T-cell (primary cell): ENCODE results near the gene PREPL. TPM values are rescaled to one million over a fixed set of nuclear protein-coding genes. Genes with fewer than 3 reads are reported as not detected.

ENCODE experiments used
- ATAC-seq, 4 experiments: fragments of 200-7000 bp in 3 of 4; fragments of 150-1000 bp in 1 of 4; cut with Tn5 transposase; replicated peaks in 1 of 4; 1 replicate in 3 of 4; 2 replicates in 1 of 4; pipeline ENCODE4 v1.10.0; 2021; ENCODE audit warnings: moderate library complexity in 3 of 4, mild to moderate bottlenecking in 2 of 4, moderate number of reproducible peaks in 1 of 4
- CTCF ChIA-PET, 2 donors: fragments of 300-600 bp; sonication (Branson Sonifier 250); formaldehyde crosslinking; loops; one replicate each; lab custom pipeline; 2022; ENCODE audit warnings: antibody characterized with exemption in 2 of 2; lab: Charles Lee
- POLR2A ChIA-PET, 2 donors: fragments of 300-600 bp; sonication (Branson Sonifier 250); formaldehyde crosslinking; loops; one replicate each; lab custom pipeline; 2022; ENCODE audit warnings: antibody characterized with exemption in 2 of 2; lab: Charles Lee
- DNase-seq, 35 experiments: peaks; one replicate each; pipeline versions ENCODE4 v3.0.0 to v3.0.0-alpha.2; 2013 to 2023
- H3K27ac ChIP-seq: one replicate; pipeline ENCODE4 v1.5.1; 2013; ENCODE audit warnings: low read length
- H3K27me3 ChIP-seq, 2 experiments: replicated peaks in 1 of 2; 1 replicate in 1 of 2; 2 replicates in 1 of 2; pipeline versions ENCODE4 v1.6.1 to v1.7.0; 2013; ENCODE audit warnings: low read length in 1 of 2, mixed read lengths in 1 of 2; ENCODE audit not compliant: control insufficient read depth in 2 of 2, insufficient read depth in 2 of 2; ENCODE audit errors: extremely low read depth in 1 of 2
- H3K36me3 ChIP-seq, 2 donors: 1 replicate in 1 of 2; 2 replicates in 1 of 2; pipeline versions ENCODE4 v1.6.1 to v1.7.0; 2013; ENCODE audit warnings: low read length in 1 of 2; ENCODE audit not compliant: control insufficient read depth in 2 of 2, insufficient read depth in 1 of 2; ENCODE audit errors: extremely low read depth in 1 of 2
- H3K4me1 ChIP-seq, 2 experiments: 1 replicate in 1 of 2; 2 replicates in 1 of 2; pipeline versions ENCODE4 v1.6.1 to v1.7.0; 2013; ENCODE audit warnings: low read length in 2 of 2, mixed read lengths in 1 of 2; ENCODE audit not compliant: insufficient read depth in 2 of 2, control insufficient read depth in 1 of 2; ENCODE audit errors: extremely low read depth in 1 of 2
- H3K4me3 ChIP-seq, 2 donors: 1 replicate in 1 of 2; 2 replicates in 1 of 2; pipeline versions ENCODE4 v1.5.1 to v1.7.0; 2013; ENCODE audit warnings: mild to moderate bottlenecking in 2 of 2, low read length in 1 of 2, moderate library complexity in 1 of 2; ENCODE audit not compliant: control insufficient read depth in 1 of 2; ENCODE audit errors: extremely low read depth in 1 of 2
- H3K9me3 ChIP-seq: 2 replicates; pipeline ENCODE4 v1.7.0; 2013
- H3K27ac Mint-ChIP-seq, 2 donors: one replicate each; pipeline ENCODE4 v1.8.0; 2020 to 2021; ENCODE audit warnings: mild to moderate bottlenecking in 2 of 2, mixed read lengths in 2 of 2
- H3K27me3 Mint-ChIP-seq, 2 donors: one replicate each; pipeline ENCODE4 v1.8.0; 2021 to 2022; ENCODE audit warnings: mixed read lengths in 2 of 2
- H3K36me3 Mint-ChIP-seq: one replicate; pipeline ENCODE4 v1.8.0; 2021; ENCODE audit warnings: mixed read lengths
- H3K4me1 Mint-ChIP-seq, 3 donors: one replicate each; pipeline ENCODE4 v1.8.0; 2020 to 2022; ENCODE audit warnings: mixed read lengths in 3 of 3, mild to moderate bottlenecking in 1 of 3
- H3K4me3 Mint-ChIP-seq, 3 donors: one replicate each; pipeline ENCODE4 v1.8.0; 2020 to 2022; ENCODE audit warnings: mild to moderate bottlenecking in 3 of 3, mixed read lengths in 3 of 3, moderate library complexity in 3 of 3
- H3K9me3 Mint-ChIP-seq, 3 donors: one replicate each; pipeline ENCODE4 v1.8.0; 2020 to 2022; ENCODE audit warnings: mixed read lengths in 3 of 3
- WGBS: methylation state at CpG from one replicate; pipeline ENCODE4 v1.1.5; 2013; ENCODE audit warnings: missing lambda C conversion rate; ENCODE audit not compliant: insufficient coverage; 5-methylcytosine and 5-hydroxymethylcytosine counted together
- total RNA-seq, 35 experiments: library from RNA in 6 of 35; stranded (reverse) in 6 of 35; fragments of 120-200 nt in 1 of 35; gene quantifications; one replicate each; pipeline versions ENCODE4 v1.2.1 to v1.2.4 and lab custom pipeline; 2013 to 2026

Gene PREPL
- total RNA-seq, 5 donors from 2014 or later (not counting 1 experiment from before 2014, with no cell fraction given): 27.7 to 33.3 (median 30.7) TPM

DNA sequence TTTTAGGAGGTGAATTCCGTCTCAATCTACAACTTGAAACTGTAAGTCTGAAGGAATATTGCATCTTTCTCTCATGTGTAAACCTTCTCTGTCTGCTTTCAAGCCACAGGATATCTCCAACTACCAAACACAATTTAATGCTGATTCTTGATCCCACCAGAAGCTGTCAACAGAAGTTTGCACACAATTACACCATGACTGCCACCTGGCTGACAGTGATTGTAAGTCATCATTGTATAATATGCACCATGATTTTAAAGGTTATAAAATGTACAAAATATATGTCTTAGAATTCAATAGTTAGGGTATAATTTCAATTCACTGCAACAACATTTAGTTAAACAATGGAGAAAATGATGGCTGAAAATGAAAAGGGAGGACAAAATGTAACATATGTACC, 18.4 kb downstream of the PREPL start:
- H3K4me3 ChIP-seq: no peak overlapping the region
- H3K36me3 ChIP-seq: peaks cover 15 to 35% of the 10 kb centered on the region in 2 donors
- no peaks in the 10 kb centered on the region for H3K27me3 ChIP-seq
- ChIA-PET CTCF (interaction anchor here (0.7 to 2.5 kb wide), 13 partner anchors 12 to 299 kb away, joined by 3 to 13 read pairs (median 5); partner anchors contain the start of gene CAMKMT (in 1 of the 2)), POLR2A (interaction anchor here in 1 of 2 donors (0.6 to 1.2 kb wide), 3 partner anchors 10 to 85 kb away, joined by 3 read pairs; partner anchors contain the start of genes CAMKMT and PREPL)
- no CpG with 5 or more reads among the region's 1 CpG for WGBS
- Mint-ChIP-seq H3K4me1 (peaks cover 3 to 9% (median 8%) of the 10 kb centered on the region in 3 donors), H3K27ac (no peak overlapping the region), H3K36me3 (peaks cover 31% of the 10 kb centered on the region), H3K27me3 (no peaks in the 10 kb centered on the region), H3K9me3 (no peaks in the 10 kb centered on the region), H3K4me3 (no peak overlapping the region)
- H3K9me3 ChIP-seq: no peaks in the 10 kb centered on the region
- DNase-seq (peak in 28 of 35 experiments; percentile 5 to 59 (median 16)), ATAC-seq (peak in 2 of 4 experiments; percentile 19 to 72)
- no peak overlapping the region for H3K27ac ChIP-seq
- H3K4me1 ChIP-seq: no peaks in the 10 kb centered on the region

DNA sequence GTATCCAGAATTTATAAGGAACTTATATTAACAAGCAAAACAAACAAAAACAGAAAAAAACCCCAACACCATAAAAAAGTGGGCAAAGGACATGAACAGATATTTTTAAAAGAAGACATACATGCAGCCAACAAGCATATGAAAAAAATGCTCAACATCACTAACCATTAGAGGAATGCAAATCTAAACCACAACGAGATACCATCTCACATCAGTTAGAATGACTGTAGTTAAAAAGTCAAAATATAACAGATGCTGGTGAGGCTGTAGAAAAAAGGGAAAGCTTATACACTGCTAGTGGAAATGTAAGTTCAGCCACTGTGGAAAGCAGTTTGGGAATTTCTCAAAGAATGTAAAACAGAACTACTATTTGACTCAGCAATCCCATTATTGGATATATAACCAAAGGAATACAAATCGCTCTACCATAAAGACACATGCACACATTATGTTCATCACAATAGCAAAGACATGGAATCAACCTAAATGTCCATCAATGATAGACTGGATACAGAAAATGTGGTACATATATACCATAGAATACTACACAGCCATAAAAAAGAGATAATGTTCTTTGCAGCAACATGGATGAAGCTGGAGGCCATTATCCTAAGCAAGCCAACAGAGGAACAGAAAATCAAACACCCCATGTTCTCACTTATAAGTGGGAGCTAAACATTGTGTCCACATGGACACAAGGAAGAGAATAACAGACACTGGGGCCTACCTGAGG, 25.3 kb downstream of the PREPL start:
- DNase-seq (no peak), ATAC-seq (no peak)
- no peaks in the 10 kb centered on the region for H3K4me1 ChIP-seq
- no peaks in the 10 kb centered on the region for H3K9me3 Mint-ChIP-seq
- H3K27ac ChIP-seq: no peak overlapping the region
- no peak overlapping the region for H3K27ac Mint-ChIP-seq
- H3K36me3 ChIP-seq: peaks cover 23 to 46% of the 10 kb centered on the region in 2 donors
- no peaks in the 10 kb centered on the region for H3K27me3 Mint-ChIP-seq
- no peaks in the 10 kb centered on the region for H3K9me3 ChIP-seq
- ChIA-PET POLR2A (interaction anchor here in 1 of 2 donors (0.6 to 1.1 kb wide), 2 partner anchors 25 to 48 kb away, joined by 3 read pairs; partner anchors contain the start of genes CAMKMT and PREPL), CTCF (interaction anchor here in 1 of 2 donors (0.6 kb wide), 1 partner anchor 1518 kb away, joined by 6 read pairs; no protein-coding TSS in a partner anchor)
- no CpG with 5 or more reads among the region's 2 CpGs for WGBS
- H3K36me3 Mint-ChIP-seq: peaks cover 65% of the 10 kb centered on the region
- H3K27me3 ChIP-seq: no peaks in the 10 kb centered on the region
- no peak overlapping the region for H3K4me3 Mint-ChIP-seq
- H3K4me1 Mint-ChIP-seq: peaks cover 12 to 17% (median 15%) of the 10 kb centered on the region in 3 donors
- no peak overlapping the region for H3K4me3 ChIP-seq

GRCh38 chr2:44333994-44334393, 27.3 kb downstream of the PREPL start:
- H3K4me3 Mint-ChIP-seq: no peak overlapping the region
- ChIA-PET POLR2A (no interaction called here), CTCF (no interaction called here)
- no peaks in the 10 kb centered on the region for H3K9me3 ChIP-seq
- H3K27me3 ChIP-seq: no peaks in the 10 kb centered on the region
- H3K36me3 Mint-ChIP-seq: peaks cover 69% of the 10 kb centered on the region
- H3K27ac Mint-ChIP-seq: no peak overlapping the region
- no peak overlapping the region for H3K27ac ChIP-seq
- no peak for DNase-seq
- peaks cover 16 to 43% of the 10 kb centered on the region in 2 donors for H3K36me3 ChIP-seq
- no peak for ATAC-seq
- peaks cover 16 to 17% (median 17%) of the 10 kb centered on the region in 3 donors for H3K4me1 Mint-ChIP-seq
- no peaks in the 10 kb centered on the region for H3K9me3 Mint-ChIP-seq
- no peaks in the 10 kb centered on the region for H3K27me3 Mint-ChIP-seq
- no peak overlapping the region for H3K4me3 ChIP-seq
- no peaks in the 10 kb centered on the region for H3K4me1 ChIP-seq
- no CpG with 5 or more reads among the region's 1 CpG for WGBS

- Mint-ChIP-seq H3K36me3 (peaks cover 57% of the 10 kb centered on the region), H3K27me3 (no peaks in the 10 kb centered on the region), H3K4me1 (peaks cover 5 to 9% (median 8%) of the 10 kb centered on the region in 3 donors)
Measured at GRCh38 chr2:44330801-44331200, 30.5 kb downstream of the PREPL start.

GRCh38 chr2:44329343-44329742, 32.0 kb downstream of the PREPL start:
- peaks cover 61% of the 10 kb centered on the region for H3K36me3 Mint-ChIP-seq
- WGBS: no CpG with 5 or more reads among the region's 2 CpGs
- no peaks in the 10 kb centered on the region for H3K9me3 Mint-ChIP-seq
- H3K36me3 ChIP-seq: peaks cover 13 to 43% of the 10 kb centered on the region in 2 donors
- ATAC-seq (no peak), DNase-seq (no peak)
- no peak overlapping the region for H3K4me3 ChIP-seq
- ChIA-PET POLR2A (no interaction called here), CTCF (interaction anchor here in 1 of 2 donors (1.2 kb wide), 1 partner anchor 32 kb away, joined by 3 read pairs; the partner anchor contains the start of gene CAMKMT)
- no peaks in the 10 kb centered on the region for H3K4me1 ChIP-seq
- peaks cover 0 to 5% (median 2%) of the 10 kb centered on the region in 3 donors for H3K4me1 Mint-ChIP-seq
- no peak overlapping the region for H3K27ac ChIP-seq
- H3K4me3 Mint-ChIP-seq: no peak overlapping the region
- no peak overlapping the region for H3K27ac Mint-ChIP-seq
- no peaks in the 10 kb centered on the region for H3K27me3 Mint-ChIP-seq
- H3K27me3 ChIP-seq: no peaks in the 10 kb centered on the region
- no peaks in the 10 kb centered on the region for H3K9me3 ChIP-seq

More at GRCh38 chr2:44330801-44331200, 30.5 kb downstream of the PREPL start:
- no peaks in the 10 kb centered on the region for H3K9me3 ChIP-seq
- ChIA-PET CTCF (no interaction called here), POLR2A (no interaction called here)
- H3K4me1 ChIP-seq: no peaks in the 10 kb centered on the region
- no peak overlapping the region for H3K4me3 Mint-ChIP-seq
- no peaks in the 10 kb centered on the region for H3K9me3 Mint-ChIP-seq
- H3K27ac Mint-ChIP-seq: no peak overlapping the region
- no CpG with 5 or more reads among the region's 1 CpG for WGBS
- H3K27ac ChIP-seq: no peak overlapping the region
- ATAC-seq: no peak
- H3K36me3 ChIP-seq: peaks cover 13 to 40% of the 10 kb centered on the region in 2 donors
- H3K4me3 ChIP-seq: no peak overlapping the region
- H3K27me3 ChIP-seq: no peaks in the 10 kb centered on the region
- no peak for DNase-seq

DNA sequence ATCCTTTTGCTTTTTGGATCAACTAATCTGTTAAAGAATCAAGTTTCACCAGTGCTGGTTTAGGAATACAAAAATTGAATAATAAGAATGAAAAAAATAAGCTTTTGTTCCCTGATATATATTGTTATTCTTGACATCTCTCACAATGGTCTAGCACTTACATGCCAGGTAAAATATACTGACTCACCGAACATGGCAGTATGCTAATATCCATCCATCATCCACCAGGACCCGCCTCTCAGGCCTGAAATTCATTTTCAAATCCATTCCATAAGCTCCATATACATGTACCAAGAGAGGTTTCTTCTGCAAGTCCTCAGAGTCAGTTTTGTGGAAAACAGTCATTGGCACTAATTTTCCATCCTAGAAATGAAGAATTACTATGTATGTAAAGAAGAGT, 32.5 kb downstream of the PREPL start:
- no CpG with 5 or more reads among the region's 2 CpGs for WGBS
- Mint-ChIP-seq H3K4me1 (peaks cover 0 to 5% (median 2%) of the 10 kb centered on the region in 3 donors), H3K4me3 (no peak overlapping the region), H3K27ac (no peak overlapping the region), H3K9me3 (no peaks in the 10 kb centered on the region), H3K36me3 (peaks cover 61% of the 10 kb centered on the region), H3K27me3 (no peaks in the 10 kb centered on the region)
- no peaks in the 10 kb centered on the region for H3K4me1 ChIP-seq
- ATAC-seq (no peak), DNase-seq (no peak)
- no peaks in the 10 kb centered on the region for H3K27me3 ChIP-seq
- no peak overlapping the region for H3K27ac ChIP-seq
- H3K4me3 ChIP-seq: no peak overlapping the region
- ChIA-PET CTCF (interaction anchor here in 1 of 2 donors (1.2 kb wide), 1 partner anchor 33 kb away, joined by 3 read pairs; the partner anchor contains the start of gene CAMKMT), POLR2A (interaction anchor here in 1 of 2 donors (0.5 kb wide), 1 partner anchor 129 kb away, joined by 5 read pairs; no protein-coding TSS in a partner anchor)
- peaks cover 13 to 42% of the 10 kb centered on the region in 2 donors for H3K36me3 ChIP-seq
- H3K9me3 ChIP-seq: no peaks in the 10 kb centered on the region
